Glutamatergic neuron (in vitro differentiated cells): Measurements from ENCODE around the gene CCDC171. TPM values are rescaled to one million over a fixed set of nuclear protein-coding genes. Genes with fewer than 3 reads are reported as not detected.

Experiments used
- DNase-seq: peaks from one replicate; pipeline ENCODE4 v3.0.0; 2022
- H3K27ac Mint-ChIP-seq: one replicate; pipeline ENCODE4 v1.8.0; 2020; ENCODE audit warnings: mild to moderate bottlenecking, mixed read lengths, inconsistent platforms; ENCODE audit not compliant: unreplicated experiment
- H3K27me3 Mint-ChIP-seq: one replicate; pipeline ENCODE4 v1.8.0; 2020; ENCODE audit warnings: mild to moderate bottlenecking, moderate library complexity, mixed read lengths, inconsistent platforms; ENCODE audit not compliant: unreplicated experiment
- H3K36me3 Mint-ChIP-seq: one replicate; pipeline ENCODE4 v1.8.0; 2020; ENCODE audit warnings: mild to moderate bottlenecking, mixed read lengths, inconsistent platforms; ENCODE audit not compliant: unreplicated experiment
- H3K4me1 Mint-ChIP-seq: one replicate; pipeline ENCODE4 v1.8.0; 2020; ENCODE audit warnings: mild to moderate bottlenecking, low read depth, mixed read lengths, inconsistent platforms; ENCODE audit not compliant: unreplicated experiment
- H3K4me3 Mint-ChIP-seq: one replicate; pipeline ENCODE4 v1.8.0; 2020; ENCODE audit warnings: mild to moderate bottlenecking, mixed read lengths, inconsistent platforms; ENCODE audit not compliant: unreplicated experiment
- H3K9me3 Mint-ChIP-seq: one replicate; pipeline ENCODE4 v1.8.0; 2020; ENCODE audit warnings: mild to moderate bottlenecking, moderate library complexity, mixed read lengths, inconsistent platforms; ENCODE audit not compliant: unreplicated experiment
- CTCF ChIP-seq: fragments of 200-600 bp; sonication (generic); IDR thresholded peaks from one replicate; pipeline ENCODE4 v1.5.0; 2021; ENCODE audit not compliant: partially characterized antibody, unreplicated experiment
- total RNA-seq: library from RNA; stranded (reverse); fragmentation: NEBNext Ultra II Directional; extraction: Animal tissue kit (Norgen Biotek cat#: 25700); gene quantifications from one replicate; pipeline ENCODE4 v1.2.1, GENCODE V29; 2021; ENCODE audit not compliant: unreplicated experiment

CCDC171 gene
- total RNA-seq, 1 donor from 2014 or later: 3.2 TPM

DNA sequence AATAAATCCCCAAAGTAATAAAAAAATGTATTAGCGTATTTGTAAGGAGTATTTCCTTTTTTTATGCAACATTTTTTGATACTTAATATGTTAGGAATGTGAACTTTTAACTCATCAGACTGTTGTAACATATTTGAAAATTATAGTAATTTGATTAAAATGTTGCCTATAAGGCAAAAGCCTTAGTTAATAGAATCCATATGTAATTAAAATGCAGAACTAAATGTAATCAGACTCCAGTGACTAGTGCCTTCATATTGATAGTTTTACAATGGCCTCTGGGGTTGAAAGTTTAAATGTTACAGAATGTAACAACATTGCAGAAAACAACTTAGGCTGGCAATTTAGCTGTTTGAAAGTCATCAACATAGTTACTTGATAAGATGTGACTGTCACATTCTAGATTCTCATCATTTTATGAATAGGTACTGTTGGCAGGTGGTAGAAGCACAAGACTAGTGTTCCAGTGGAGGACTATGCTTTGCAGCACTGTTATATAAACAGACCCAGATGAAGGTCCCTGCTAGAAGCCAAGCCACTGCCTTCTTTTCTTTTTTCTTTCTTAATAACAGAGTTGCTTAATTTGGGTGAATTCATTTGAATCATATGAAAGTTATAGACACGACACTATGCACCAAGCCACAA lies 382.9 kb downstream of the CCDC171 start:
- no peaks in the 10 kb centered on the region for H3K36me3 Mint-ChIP-seq
- peaks cover 1% of the 10 kb centered on the region for H3K9me3 Mint-ChIP-seq
- no peak overlapping the region for H3K27ac Mint-ChIP-seq
- no peaks in the 10 kb centered on the region for H3K27me3 Mint-ChIP-seq
- H3K4me1 Mint-ChIP-seq: no peaks in the 10 kb centered on the region
- no peak overlapping the region for H3K4me3 Mint-ChIP-seq
- no peak for TF ChIP-seq CTCF
- no peak for DNase-seq

DNA sequence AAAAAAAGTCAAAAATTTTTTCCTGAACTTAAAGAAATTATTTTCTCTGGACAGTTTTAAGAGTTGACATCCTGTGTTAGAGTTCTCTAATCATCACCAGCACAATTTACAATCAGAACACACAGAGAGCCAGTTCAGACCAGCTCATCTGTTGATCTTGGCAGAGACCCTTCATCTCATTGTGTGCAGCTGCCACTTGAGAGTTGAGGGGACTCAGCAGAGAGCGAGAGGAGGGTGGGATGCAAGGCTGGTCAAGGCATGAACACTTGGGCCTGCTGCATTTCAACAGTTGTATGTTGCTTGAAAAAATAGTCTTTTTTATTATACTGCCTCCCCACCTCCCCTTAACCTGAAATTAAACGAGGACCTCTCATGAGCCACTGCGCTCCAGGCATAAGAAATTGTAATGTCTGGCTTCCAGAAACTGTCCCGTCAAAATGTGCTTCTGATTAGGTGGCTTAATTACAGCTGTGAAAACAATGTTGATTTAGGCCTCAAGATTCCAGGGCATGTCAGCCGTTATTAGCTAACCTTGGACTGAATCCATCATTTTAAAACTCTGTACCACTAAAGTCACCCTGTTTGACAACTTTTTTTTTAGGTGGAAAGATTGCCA lies 383.6 kb downstream of the CCDC171 start:
- H3K9me3 Mint-ChIP-seq: peaks cover 1% of the 10 kb centered on the region
- TF ChIP-seq CTCF: no peak
- H3K4me1 Mint-ChIP-seq: no peaks in the 10 kb centered on the region
- H3K36me3 Mint-ChIP-seq: no peaks in the 10 kb centered on the region
- no peaks in the 10 kb centered on the region for H3K27me3 Mint-ChIP-seq
- no peak overlapping the region for H3K27ac Mint-ChIP-seq
- no peak for DNase-seq
- no peak overlapping the region for H3K4me3 Mint-ChIP-seq

GRCh38 chr9:15942831-15943424 lies 390.1 kb downstream of the CCDC171 start:
- no peak overlapping the region for H3K27ac Mint-ChIP-seq
- H3K36me3 Mint-ChIP-seq: no peaks in the 10 kb centered on the region
- DNase-seq: no peak
- H3K4me3 Mint-ChIP-seq: no peak overlapping the region
- H3K4me1 Mint-ChIP-seq: no peaks in the 10 kb centered on the region
- TF ChIP-seq CTCF: no peak
- H3K27me3 Mint-ChIP-seq: no peaks in the 10 kb centered on the region
- H3K9me3 Mint-ChIP-seq: no peaks in the 10 kb centered on the region

- Mint-ChIP-seq H3K4me3 (no peak overlapping the region), H3K4me1 (no peaks in the 10 kb centered on the region), H3K9me3 (no peaks in the 10 kb centered on the region), H3K36me3 (no peaks in the 10 kb centered on the region), H3K27me3 (no peaks in the 10 kb centered on the region), H3K27ac (no peak overlapping the region)
- no peak for DNase-seq
- no peak for TF ChIP-seq CTCF
Observed at GRCh38 chr9:15944341-15944740, 391.5 kb downstream of the CCDC171 start.

- H3K9me3 Mint-ChIP-seq: no peaks in the 10 kb centered on the region
- DNase-seq: no peak
- no peaks in the 10 kb centered on the region for H3K27me3 Mint-ChIP-seq
- H3K4me3 Mint-ChIP-seq: no peak overlapping the region
- no peak for TF ChIP-seq CTCF
- no peak overlapping the region for H3K27ac Mint-ChIP-seq
- H3K36me3 Mint-ChIP-seq: peaks cover under 1% of the 10 kb centered on the region
- H3K4me1 Mint-ChIP-seq: no peaks in the 10 kb centered on the region
Observed at GRCh38 chr9:15959663-15960062, 406.8 kb downstream of the CCDC171 start.
